Activated CD4-positive, CD25-positive, alpha-beta regulatory T cell treated with anti-CD3 and anti-CD28 coated beads, Interleukin-2, amount 50 U/mL, for 24 hours (primary cell): Measurements from ENCODE around the gene KRTAP5-1.

ENCODE experiments used
- ATAC-seq, 2 donors: fragments of 150-1000 bp; cut with Tn5 transposase; one replicate each; pipeline ENCODE4 v1.10.0; 2021; ENCODE audit warnings: mild to moderate bottlenecking in 1 of 2, moderate library complexity in 1 of 2

The KRTAP5-1 gene

GRCh38 chr11:1570896-1571759 lies 14.0 kb downstream of the KRTAP5-1 start:
- ATAC-seq: no peak

DNA sequence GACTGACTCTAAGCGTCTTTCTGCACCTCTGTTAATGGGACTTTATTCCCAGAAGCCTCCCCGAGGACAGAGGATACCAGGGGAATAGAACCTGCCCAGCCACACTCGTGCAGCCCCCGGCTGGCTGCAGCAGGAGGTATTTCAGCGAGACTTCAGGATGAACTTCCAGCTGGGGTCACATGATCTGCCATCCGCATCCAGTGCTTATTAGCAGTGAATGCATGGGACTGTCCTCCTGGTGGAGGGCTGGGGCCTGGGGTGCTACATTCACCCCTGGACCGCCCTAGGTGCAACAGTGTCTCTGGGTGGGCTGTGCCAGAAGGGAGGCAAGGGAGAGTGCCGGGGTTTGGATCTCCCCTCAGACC lies 14.6 kb downstream of the KRTAP5-1 start:
- ATAC-seq: no peak

- no peak for ATAC-seq
Observed at GRCh38 chr11:1570001-1570453, 15.1 kb downstream of the KRTAP5-1 start.

GRCh38 chr11:1569251-1569780 lies 15.8 kb downstream of the KRTAP5-1 start:
- no peak for ATAC-seq

- no peak for ATAC-seq
Observed at GRCh38 chr11:1568441-1568911, 16.6 kb downstream of the KRTAP5-1 start.

- no peak for ATAC-seq
Observed at GRCh38 chr11:1567721-1568100, 17.4 kb downstream of the KRTAP5-1 start.

- ATAC-seq: no peak
Observed at GRCh38 chr11:1567052-1567720, 17.9 kb downstream of the KRTAP5-1 start.

DNA sequence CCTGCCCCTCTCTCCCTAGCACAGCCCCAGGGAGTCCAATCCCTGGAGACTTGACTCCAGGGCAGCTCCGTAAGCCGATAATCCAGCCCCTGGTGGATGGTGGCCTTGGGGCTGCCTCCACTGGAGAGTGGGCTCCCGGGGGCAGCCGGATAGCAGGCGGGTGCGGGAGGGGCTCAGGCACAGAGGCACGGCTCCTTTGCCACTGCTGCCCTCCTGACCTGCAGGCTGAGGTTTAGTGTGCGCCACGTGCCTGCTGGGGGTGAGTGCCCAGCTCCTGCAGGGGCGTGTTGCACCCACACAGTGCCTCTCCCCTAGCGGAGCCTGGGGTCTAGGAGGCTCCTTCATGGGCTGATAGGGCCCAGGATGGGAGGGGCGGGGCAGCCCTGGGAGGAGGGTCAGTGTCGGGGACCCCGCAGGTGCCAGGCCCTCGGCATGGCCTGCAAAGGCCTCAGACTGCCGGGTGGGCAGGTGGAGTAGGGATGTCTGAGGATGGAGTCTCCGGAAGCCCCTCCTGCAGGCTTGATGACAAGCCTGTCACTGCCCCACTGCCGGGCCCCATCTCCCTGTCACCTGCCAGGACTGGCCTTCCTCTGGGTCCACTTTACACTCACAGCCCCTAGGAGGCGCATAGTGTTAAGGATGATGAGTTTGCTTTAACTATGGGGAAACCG lies 18.6 kb downstream of the KRTAP5-1 start:
- ATAC-seq: no peak

GRCh38 chr11:1565904-1566247 lies 19.2 kb downstream of the KRTAP5-1 start:
- ATAC-seq: no peak

GRCh38 chr11:1565173-1565903 lies 19.7 kb downstream of the KRTAP5-1 start:
- no peak for ATAC-seq

DNA sequence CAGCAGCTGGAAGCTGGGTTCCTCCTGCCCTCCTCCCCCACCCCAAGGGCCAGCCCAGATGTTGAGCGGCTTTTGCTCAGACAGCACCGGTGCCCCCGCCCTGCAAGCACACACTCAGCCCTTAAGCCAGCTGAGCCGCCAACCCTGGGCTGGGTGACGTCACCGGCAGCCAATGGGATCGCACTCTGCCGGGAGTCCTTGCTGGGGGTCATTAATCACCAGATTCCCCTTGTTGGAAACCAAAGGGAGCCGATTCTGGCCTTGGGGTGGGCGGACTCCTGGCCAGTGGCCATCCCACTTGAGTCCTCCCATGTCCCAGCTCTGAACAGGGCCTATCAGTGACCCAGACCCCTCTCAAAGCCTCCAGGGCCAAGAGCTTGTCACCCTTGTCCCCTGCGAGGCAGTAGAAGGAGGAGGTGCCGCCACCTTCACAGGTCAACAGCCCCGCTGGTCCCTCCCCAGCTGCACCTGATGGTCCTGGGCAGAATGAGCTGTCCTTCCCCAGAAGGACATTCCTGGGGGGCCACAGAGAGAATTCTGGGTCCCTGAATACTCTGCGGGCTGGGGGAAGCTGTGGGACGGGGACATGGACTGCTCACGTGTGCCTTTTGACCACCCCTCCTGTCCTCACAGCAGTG lies 20.4 kb downstream of the KRTAP5-1 start:
- ATAC-seq: no peak

GRCh38 chr11:1563697-1564534 lies 21.2 kb downstream of the KRTAP5-1 start:
- no peak for ATAC-seq

DNA sequence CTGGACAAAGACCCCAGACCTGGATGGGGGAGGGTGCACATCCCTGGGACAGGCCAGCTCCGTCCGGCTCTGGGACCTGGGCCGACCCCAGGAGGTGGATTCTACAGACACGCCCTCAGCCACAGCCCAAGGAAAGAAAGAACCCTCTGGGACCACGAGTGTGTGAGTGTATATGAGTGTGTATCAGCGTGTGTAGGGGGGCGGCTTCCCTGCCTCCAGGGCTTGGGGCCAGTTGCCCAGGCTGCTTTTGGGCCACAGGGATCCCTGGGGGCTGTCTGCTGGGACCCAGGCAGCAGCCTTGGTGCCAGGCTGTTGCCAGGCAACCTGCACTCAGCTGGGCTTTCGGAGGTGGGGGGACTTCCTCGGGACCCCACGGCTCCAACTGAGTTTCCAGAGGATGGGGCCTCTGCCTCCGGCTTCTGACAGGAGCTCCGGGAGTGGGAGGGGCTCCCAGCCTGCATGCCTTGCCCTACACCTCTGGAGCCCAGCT lies 21.9 kb downstream of the KRTAP5-1 start:
- ATAC-seq: no peak

- ATAC-seq: no peak
Observed at GRCh38 chr11:1562469-1563148, 22.5 kb downstream of the KRTAP5-1 start.

GRCh38 chr11:1561955-1562354 lies 23.1 kb downstream of the KRTAP5-1 start:
- no peak for ATAC-seq

- ATAC-seq: no peak
Observed at GRCh38 chr11:1561266-1561665, 23.8 kb downstream of the KRTAP5-1 start.

- ATAC-seq: no peak
Observed at GRCh38 chr11:1560649-1561251, 24.3 kb downstream of the KRTAP5-1 start.

GRCh38 chr11:1560002-1560648 lies 25.0 kb downstream of the KRTAP5-1 start:
- ATAC-seq: no peak
